Measurements from ENCODE around the gene DUSP22. TPM values are rescaled to one million over a fixed set of nuclear protein-coding genes. Genes with fewer than 3 reads are reported as not detected.

The DUSP22 gene
- total RNA-seq, 2 donors from 2014 or later: 33.5 to 35.4 TPM

- peaks cover 5% of the 10 kb centered on the region for H3K36me3 Mint-ChIP-seq (ENCODE audit: low read depth)
- no peak overlapping the region for H3K4me3 ChIP-seq (ENCODE audit: low read length)
- H3K27ac Mint-ChIP-seq: no peak overlapping the region
- H3K9me3 ChIP-seq (ENCODE audit: control insufficient read depth, low read length): no peaks in the 10 kb centered on the region
- no peak for TF ChIP-seq CTCF (conservative IDR thresholded peaks at IDR 0.05)
- H3K4me1 Mint-ChIP-seq: no peaks in the 10 kb centered on the region
- H3K27me3 ChIP-seq (ENCODE audit: control insufficient read depth, insufficient read depth, low read length, poor library complexity, severe bottlenecking): no peaks in the 10 kb centered on the region
- H3K27ac ChIP-seq (ENCODE audit: low read depth, low read length): no peak overlapping the region
- H3K4me1 ChIP-seq (ENCODE audit: control insufficient read depth, insufficient read depth, low read length): no peaks in the 10 kb centered on the region
- H3K27me3 Mint-ChIP-seq (ENCODE audit: insufficient read depth): no peaks in the 10 kb centered on the region
- H3K36me3 ChIP-seq (ENCODE audit: control insufficient read depth, insufficient read depth, low read length): no peaks in the 10 kb centered on the region
- 86 to 94% methylated on average over 2 to 6 of the region's 6 CpGs for WGBS, 2 experiments (ENCODE audit: insufficient coverage in 1 of 2, insufficient read length in 1 of 2)
- peaks cover 87% of the 10 kb centered on the region for H3K9me3 Mint-ChIP-seq
- H3K4me3 Mint-ChIP-seq: no peak overlapping the region
- H3K9ac ChIP-seq (ENCODE audit: extremely low read depth, low read length, poor library complexity, severe bottlenecking): no peak overlapping the region
- no peak for DNase-seq
These were observed 48.1 kb downstream of the DUSP22 start for GRCh38 chr6:340186-340955.

DNA sequence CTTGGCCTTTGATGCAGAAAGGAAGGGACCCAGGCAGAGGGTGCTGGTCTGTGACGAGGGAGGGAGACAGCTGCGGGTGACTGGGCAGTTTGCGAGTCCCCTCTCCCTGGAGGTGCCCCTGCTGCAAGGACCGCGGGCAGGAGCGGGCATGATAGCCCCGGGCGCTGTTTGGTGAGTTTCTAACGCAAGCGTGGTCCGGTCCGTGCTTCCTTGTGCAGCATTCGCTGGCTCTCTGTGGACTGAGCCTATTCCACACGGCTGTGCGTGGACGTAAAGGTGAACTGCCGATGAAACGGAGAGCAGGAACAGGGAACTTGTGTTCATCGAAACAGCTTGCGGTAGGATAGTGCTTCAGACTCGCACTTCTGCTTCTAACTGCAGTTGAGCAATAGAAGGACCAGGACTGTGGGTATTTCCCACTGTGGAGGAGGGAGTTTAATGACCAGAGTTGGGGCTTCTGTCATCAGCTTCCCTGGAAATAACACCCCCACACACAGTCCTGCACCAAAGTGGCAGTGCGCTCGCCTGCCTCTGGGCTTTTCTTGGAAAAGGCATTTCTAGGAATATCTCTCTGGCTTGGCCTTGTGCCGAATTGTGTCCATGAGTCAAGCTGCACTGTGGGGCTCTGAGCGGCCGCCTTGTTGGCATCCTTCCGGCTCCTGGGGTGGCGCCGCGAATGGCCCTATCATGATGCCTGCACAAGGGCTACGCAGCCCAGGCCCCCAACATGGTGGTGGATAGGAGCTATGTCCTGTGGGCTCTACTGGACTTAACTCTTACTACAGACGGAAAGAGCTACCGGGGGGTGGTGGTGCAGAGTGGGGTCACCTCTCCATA, 48.9 kb downstream of the DUSP22 start:
- no peak for DNase-seq
- no peaks in the 10 kb centered on the region for H3K4me1 ChIP-seq (ENCODE audit: control insufficient read depth, insufficient read depth, low read length)
- Mint-ChIP-seq H3K27ac (no peak overlapping the region), H3K36me3 (ENCODE audit: low read depth) (peaks cover 5% of the 10 kb centered on the region), H3K4me1 (no peaks in the 10 kb centered on the region), H3K27me3 (ENCODE audit: insufficient read depth) (no peaks in the 10 kb centered on the region), H3K4me3 (no peak overlapping the region), H3K9me3 (peaks cover 89% of the 10 kb centered on the region)
- no peaks in the 10 kb centered on the region for H3K9me3 ChIP-seq (ENCODE audit: control insufficient read depth, low read length)
- no peak for TF ChIP-seq CTCF (conservative IDR thresholded peaks at IDR 0.05)
- H3K9ac ChIP-seq (ENCODE audit: extremely low read depth, low read length, poor library complexity, severe bottlenecking): no peak overlapping the region
- no peak overlapping the region for H3K27ac ChIP-seq (ENCODE audit: low read depth, low read length)
- H3K27me3 ChIP-seq (ENCODE audit: control insufficient read depth, insufficient read depth, low read length, poor library complexity, severe bottlenecking): no peaks in the 10 kb centered on the region
- H3K36me3 ChIP-seq (ENCODE audit: control insufficient read depth, insufficient read depth, low read length): peaks cover 2% of the 10 kb centered on the region
- no peak overlapping the region for H3K4me3 ChIP-seq (ENCODE audit: low read length)
- 93 to 94% methylated on average over 23 to 33 of the region's 33 CpGs for WGBS, 2 experiments (ENCODE audit: insufficient coverage in 1 of 2, insufficient read length in 1 of 2)

- peaks cover 8% of the 10 kb centered on the region for H3K36me3 Mint-ChIP-seq (ENCODE audit: low read depth)
- TF ChIP-seq CTCF (conservative IDR thresholded peaks at IDR 0.05): no peak
- no peak overlapping the region for H3K27ac Mint-ChIP-seq
- H3K4me1 Mint-ChIP-seq: no peaks in the 10 kb centered on the region
- 77 to 81% methylated on average over 14 to 16 of the region's 16 CpGs for WGBS, 2 experiments (ENCODE audit: insufficient coverage in 1 of 2, insufficient read length in 1 of 2)
- H3K27ac ChIP-seq (ENCODE audit: low read depth, low read length): no peak overlapping the region
- H3K36me3 ChIP-seq (ENCODE audit: control insufficient read depth, insufficient read depth, low read length): peaks cover 6% of the 10 kb centered on the region
- H3K9me3 Mint-ChIP-seq: peaks cover 89% of the 10 kb centered on the region
- no peaks in the 10 kb centered on the region for H3K9me3 ChIP-seq (ENCODE audit: control insufficient read depth, low read length)
- H3K9ac ChIP-seq (ENCODE audit: extremely low read depth, low read length, poor library complexity, severe bottlenecking): no peak overlapping the region
- no peaks in the 10 kb centered on the region for H3K27me3 Mint-ChIP-seq (ENCODE audit: insufficient read depth)
- no peak overlapping the region for H3K4me3 Mint-ChIP-seq
- no peaks in the 10 kb centered on the region for H3K4me1 ChIP-seq (ENCODE audit: control insufficient read depth, insufficient read depth, low read length)
- H3K27me3 ChIP-seq (ENCODE audit: control insufficient read depth, insufficient read depth, low read length, poor library complexity, severe bottlenecking): no peaks in the 10 kb centered on the region
- no peak overlapping the region for H3K4me3 ChIP-seq (ENCODE audit: low read length)
- DNase-seq: no peak
These were observed 49.9 kb downstream of the DUSP22 start for GRCh38 chr6:341914-342831.
